IMR-90 (cell line): Measurements from ENCODE around the gene BMP8B. TPM values are rescaled to one million over a fixed set of nuclear protein-coding genes. Genes with fewer than 3 reads are reported as not detected.

ENCODE experiments used
- ATAC-seq: fragments of 200-7000 bp; cut with Tn5 transposase; 2 replicates; pipeline ENCODE4 v1.9.1; 2020; ENCODE audit warnings: low read depth, mild to moderate bottlenecking, moderate library complexity
- BruUV-seq: library from RNA; stranded (reverse); fragments of 400-500 nt; replicated peaks from 2 replicates; lab custom pipeline; 2021; lab: Mats Ljungman, UMichigan
- CTCF ChIA-PET: fragments of 300-600 bp; formaldehyde crosslinking; extraction: SDS; loops from one replicate; lab custom pipeline; 2021; ENCODE audit warnings: antibody characterized with exemption; lab: Yijun Ruan, JAX
- POLR2A ChIA-PET: fragments of 300-600 bp; sonication (Branson Sonifier 250); formaldehyde crosslinking; loops from one replicate; lab custom pipeline; 2022; ENCODE audit warnings: antibody characterized with exemption; ENCODE audit not compliant: unreplicated experiment; lab: Charles Lee
- DNase-seq: peaks from one replicate; pipeline ENCODE4 v3.0.0; 2013
- H2AFZ ChIP-seq: replicated peaks from 2 replicates; pipeline ENCODE3; 2013; ENCODE audit warnings: low read length, mild to moderate bottlenecking; ENCODE audit not compliant: poor library complexity
- H2AK5ac ChIP-seq: 2 replicates; pipeline ENCODE4 v1.6.1; 2013; ENCODE audit warnings: low read depth, low read length, inconsistent platforms
- H2AK9ac ChIP-seq: replicated peaks from 2 replicates; pipeline ENCODE3; 2013; ENCODE audit warnings: mild to moderate bottlenecking, low read depth, low read length, moderate library complexity; ENCODE audit not compliant: poor library complexity
- H2BK120ac ChIP-seq: 2 replicates; pipeline ENCODE4 v1.6.1; 2013; ENCODE audit warnings: low read depth, low read length, inconsistent platforms
- H2BK15ac ChIP-seq: 3 replicates; pipeline ENCODE4 v1.6.1; 2013; ENCODE audit warnings: low read depth, low read length, inconsistent platforms
- H2BK20ac ChIP-seq: 2 replicates; pipeline ENCODE4 v1.6.1; 2013; ENCODE audit warnings: low read depth, mild to moderate bottlenecking, inconsistent platforms, low read length, moderate library complexity
- H2BK5ac ChIP-seq: 2 replicates; pipeline ENCODE4 v1.6.1; 2013; ENCODE audit warnings: mild to moderate bottlenecking, low read depth, low read length, inconsistent platforms; ENCODE audit not compliant: poor library complexity, severe bottlenecking
- H3K14ac ChIP-seq: replicated peaks from 2 replicates; pipeline ENCODE4 v1.6.1; 2013; ENCODE audit warnings: low read depth, low read length, inconsistent platforms
- H3K18ac ChIP-seq: 2 replicates; pipeline ENCODE4 v1.6.1; 2013; ENCODE audit warnings: low read depth, low read length, control low read depth
- H3K23ac ChIP-seq: 2 replicates; pipeline ENCODE4 v1.6.1; 2013; ENCODE audit warnings: low read depth, low read length, inconsistent platforms
- H3K27ac ChIP-seq: 2 replicates; pipeline ENCODE4 v1.5.1; 2013; ENCODE audit warnings: mild to moderate bottlenecking, control low read depth, low read length; ENCODE audit not compliant: insufficient read depth
- H3K27me3 ChIP-seq: 2 replicates; pipeline ENCODE4 v1.6.1; 2013; ENCODE audit warnings: low read length; ENCODE audit not compliant: control insufficient read depth, insufficient read depth
- H3K36me3 ChIP-seq: 2 replicates; pipeline ENCODE4 v1.6.1; 2013; ENCODE audit warnings: low read length, mixed read lengths; ENCODE audit not compliant: control insufficient read depth, insufficient read depth
- H3K4ac ChIP-seq: 2 replicates; pipeline ENCODE4 v1.6.1; 2013; ENCODE audit warnings: low read depth, low read length, inconsistent platforms
- H3K4me1 ChIP-seq: 2 replicates; pipeline ENCODE4 v1.6.1; 2013; ENCODE audit warnings: low read length, mixed read lengths; ENCODE audit not compliant: control insufficient read depth, insufficient read depth
- H3K4me2 ChIP-seq: 2 replicates; pipeline ENCODE4 v1.6.1; 2013; ENCODE audit warnings: low read depth, mild to moderate bottlenecking, control low read depth, low read length, moderate library complexity
- H3K4me3 ChIP-seq: 2 replicates; pipeline ENCODE4 v1.5.1; 2013; ENCODE audit warnings: low read depth, mild to moderate bottlenecking, control low read depth, low read length, moderate library complexity; ENCODE audit not compliant: insufficient read depth
- H3K56ac ChIP-seq: 2 replicates; pipeline ENCODE4 v1.6.1; 2013; ENCODE audit warnings: low read length, inconsistent platforms; ENCODE audit not compliant: insufficient read depth; ENCODE audit errors: extremely low read depth
- H3K79me1 ChIP-seq, 2 experiments: 2 replicates each; pipeline ENCODE4 v1.6.1; 2013; ENCODE audit warnings: low read length in 2 of 2, inconsistent platforms in 1 of 2, low read depth in 1 of 2
- H3K9ac ChIP-seq: 2 replicates; pipeline ENCODE4 v1.6.1; 2013; ENCODE audit warnings: low read depth, low read length, control low read depth
- H3K9me1 ChIP-seq: 2 replicates; pipeline ENCODE4 v1.6.1; 2013; ENCODE audit warnings: low read length, inconsistent platforms; ENCODE audit not compliant: insufficient read depth
- H3K9me3 ChIP-seq: 2 replicates; pipeline ENCODE4 v1.6.1; 2013; ENCODE audit warnings: low read length; ENCODE audit not compliant: control insufficient read depth, insufficient read depth
- H4K20me1 ChIP-seq: 2 replicates; pipeline ENCODE4 v1.6.1; 2013; ENCODE audit warnings: low read length, inconsistent platforms; ENCODE audit not compliant: insufficient read depth
- H4K5ac ChIP-seq: 2 replicates; pipeline ENCODE4 v1.6.1; 2013; ENCODE audit warnings: mild to moderate bottlenecking, low read depth, low read length, control low read depth
- H4K8ac ChIP-seq, 2 experiments: 2 replicates each; pipeline ENCODE4 v1.6.1; 2013; ENCODE audit warnings: low read depth in 2 of 2, low read length in 2 of 2, control low read depth in 1 of 2, inconsistent platforms in 1 of 2
- H4K91ac ChIP-seq: 2 replicates; pipeline ENCODE4 v1.6.1; 2013; ENCODE audit warnings: low read depth, low read length, inconsistent platforms; ENCODE audit not compliant: insufficient read depth
- BHLHE40 ChIP-seq: fragments of 150-350 bp; IDR thresholded peaks from 2 replicates; pipeline ENCODE4 v1.6.1; 2016; ENCODE audit warnings: mild to moderate bottlenecking, low read depth, low read length
- CHD1 ChIP-seq: IDR thresholded peaks from 2 replicates; pipeline ENCODE4 v1.6.1; 2012; ENCODE audit warnings: low read depth, low read length, improper control_type of control experiment
- NFE2L2 ChIP-seq: fragments of 150-350 bp; IDR thresholded peaks from 2 replicates; pipeline ENCODE4 v1.6.1; 2016; ENCODE audit warnings: low read depth, mild to moderate bottlenecking, low read length
- RFX5 ChIP-seq: IDR thresholded peaks from 2 replicates; pipeline ENCODE4 v1.8.0; 2012; ENCODE audit warnings: low read depth, mild to moderate bottlenecking, low read length, moderate library complexity
- dilution Hi-C: fragments of 300-500 bp; cut with HindIII; formaldehyde crosslinking; loops from one replicate; pipeline ENCODE4 v1.14.3; 2018; ENCODE audit warnings: low sequenced_read_pairs; ENCODE audit not compliant: unreplicated experiment
- in situ Hi-C: fragments of 300-500 bp; cut with MboI; formaldehyde crosslinking; loops from 3 replicates; pipeline ENCODE4 v1.14.3; 2019; ENCODE audit warnings: low sequenced_read_pairs, inconsistent platforms, mixed read lengths
- intact Hi-C: fragments of 100-400 bp; cut with micrococcal nuclease; formaldehyde crosslinking; loops from 2 replicates; pipeline ENCODE4 v1.10.0; 2022
- polyA plus RNA-seq, 3 experiments: library from polyadenylated mRNA; depleted of rRNA; stranded (reverse); fragments of >200 nt; gene quantifications; 2 replicates each; pipeline ENCODE4 v1.2.3, GENCODE V29; 2012; ENCODE audit warnings: low replicate concordance in 1 of 3
- total RNA-seq: library from RNA; depleted of rRNA; stranded (reverse); fragments of >200 nt; gene quantifications from 2 replicates; pipeline ENCODE4 v1.2.3, GENCODE V29; 2012
- TF ChIP-seq, protein P1 (sequence below): conservative IDR thresholded peaks from 2 replicates; pipeline ENCODE4 v1.5.1; 2012; ENCODE audit warnings: mild to moderate bottlenecking, low read depth, low read length, improper control_type of control experiment

The BMP8B gene
- total and polyA plus RNA-seq, 2 of the 4 experiments (the other 2 are of a cell fraction), result not detected

DNA sequence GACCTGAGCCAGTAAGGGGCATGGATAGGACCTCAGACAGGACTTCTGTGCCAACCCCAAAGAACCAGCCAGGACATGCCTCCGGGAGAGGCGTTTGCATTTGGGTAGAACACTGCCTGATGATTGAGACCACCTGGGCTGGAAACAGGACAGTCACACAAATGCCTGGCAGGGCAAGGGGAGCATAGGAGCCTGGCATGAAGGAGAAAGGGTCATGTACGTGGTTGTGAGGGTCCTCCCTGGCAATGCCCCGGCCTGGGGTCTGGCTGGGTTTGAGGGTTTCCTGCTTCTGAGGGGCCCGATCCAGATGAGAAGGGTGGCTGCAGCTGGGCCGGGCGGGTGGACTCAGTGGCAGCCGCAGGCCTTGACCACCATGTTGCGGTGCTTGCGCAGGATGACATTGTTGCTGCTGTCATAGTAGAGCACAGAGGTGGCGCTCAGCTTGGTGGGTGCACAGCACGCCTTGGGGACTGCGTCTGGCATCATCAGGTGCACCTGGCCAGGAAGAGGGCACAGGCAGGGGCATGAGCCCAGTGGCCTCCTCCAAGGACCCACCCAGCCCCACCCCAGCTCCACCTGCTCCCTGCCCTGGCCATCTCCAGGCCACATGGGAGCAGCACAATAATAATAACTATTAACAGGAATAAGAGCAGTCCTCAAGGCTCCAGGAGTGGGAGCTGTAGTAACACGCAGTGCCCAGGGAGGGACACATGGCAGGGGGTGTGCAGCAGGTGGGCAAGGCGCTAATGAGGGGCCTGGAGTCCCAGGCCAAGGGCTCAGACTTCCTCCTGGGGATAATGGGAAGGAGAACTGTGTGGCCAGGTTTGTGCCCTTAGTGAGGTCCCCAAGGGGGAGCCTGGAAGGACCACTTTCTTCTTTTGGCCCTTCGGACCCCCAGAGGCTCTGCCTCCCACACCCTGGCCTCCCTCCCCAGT lies 28.3 kb downstream of the BMP8B start (continued):
- TF ChIP-seq, protein P1, sequence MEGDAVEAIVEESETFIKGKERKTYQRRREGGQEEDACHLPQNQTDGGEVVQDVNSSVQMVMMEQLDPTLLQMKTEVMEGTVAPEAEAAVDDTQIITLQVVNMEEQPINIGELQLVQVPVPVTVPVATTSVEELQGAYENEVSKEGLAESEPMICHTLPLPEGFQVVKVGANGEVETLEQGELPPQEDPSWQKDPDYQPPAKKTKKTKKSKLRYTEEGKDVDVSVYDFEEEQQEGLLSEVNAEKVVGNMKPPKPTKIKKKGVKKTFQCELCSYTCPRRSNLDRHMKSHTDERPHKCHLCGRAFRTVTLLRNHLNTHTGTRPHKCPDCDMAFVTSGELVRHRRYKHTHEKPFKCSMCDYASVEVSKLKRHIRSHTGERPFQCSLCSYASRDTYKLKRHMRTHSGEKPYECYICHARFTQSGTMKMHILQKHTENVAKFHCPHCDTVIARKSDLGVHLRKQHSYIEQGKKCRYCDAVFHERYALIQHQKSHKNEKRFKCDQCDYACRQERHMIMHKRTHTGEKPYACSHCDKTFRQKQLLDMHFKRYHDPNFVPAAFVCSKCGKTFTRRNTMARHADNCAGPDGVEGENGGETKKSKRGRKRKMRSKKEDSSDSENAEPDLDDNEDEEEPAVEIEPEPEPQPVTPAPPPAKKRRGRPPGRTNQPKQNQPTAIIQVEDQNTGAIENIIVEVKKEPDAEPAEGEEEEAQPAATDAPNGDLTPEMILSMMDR, result no peak

DNA sequence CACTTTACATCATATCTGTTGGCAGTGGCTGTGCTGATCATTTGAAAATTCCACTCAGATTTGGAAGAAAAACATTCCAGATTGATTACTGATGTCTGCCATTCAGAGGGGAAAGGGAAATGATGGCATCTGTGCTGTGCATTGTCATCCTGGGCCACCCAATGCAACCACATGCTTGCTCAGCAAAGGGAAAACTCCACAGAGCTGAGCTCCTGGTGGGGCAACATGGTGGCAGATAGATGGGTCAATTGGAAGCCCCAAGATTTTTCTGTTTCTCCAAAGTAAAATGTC lies 29.3 kb downstream of the BMP8B start:
- no TSS peak for BruUV-seq
- H4K91ac ChIP-seq, result no peak overlapping the region
- no peak for DNase-seq
- no peak overlapping the region for H2BK120ac ChIP-seq
- no peaks in the 10 kb centered on the region for H4K20me1 ChIP-seq
- H3K79me1 ChIP-seq, result 0 out of 4 replicates have a peak, but pooled peaks cover 0 to 3% of the 10 kb centered on the region in 2 experiments
- ChIA-PET POLR2A (no interaction called here), CTCF (no interaction called here)
- H2AK9ac ChIP-seq, result no peak overlapping the region
- H2BK20ac ChIP-seq, result no peak overlapping the region
- no peaks in the 10 kb centered on the region for H3K9me3 ChIP-seq
- H3K56ac ChIP-seq, result no peak overlapping the region
- H3K18ac ChIP-seq, result no peak overlapping the region
- H3K27me3 ChIP-seq, result no peaks in the 10 kb centered on the region
- H2BK5ac ChIP-seq, result no peak overlapping the region
- H4K5ac ChIP-seq, result no peak overlapping the region
- H2AK5ac ChIP-seq, result no peak overlapping the region
- no peak overlapping the region for H2AFZ ChIP-seq
- H3K4me3 ChIP-seq, result no peak overlapping the region
- no peaks in the 10 kb centered on the region for H3K4me1 ChIP-seq
- no peak overlapping the region for H3K9ac ChIP-seq
- H4K8ac ChIP-seq, result no peak overlapping the region
- peaks cover 24% of the 10 kb centered on the region for H3K36me3 ChIP-seq
- in situ Hi-C loops, result no loop called here
- TF ChIP-seq, protein P1, result no peak
- TF ChIP-seq BHLHE40 (no peak), NFE2L2 (no peak), RFX5 (no peak), CHD1 (no peak)
- H3K23ac ChIP-seq, result no peak overlapping the region
- dilution Hi-C loops, result no loop called here
- 0 out of 2 replicates have a peak, but pooled peaks cover 8% of the 10 kb centered on the region for H3K9me1 ChIP-seq
- H2BK15ac ChIP-seq, result no peak overlapping the region
- no peak for ATAC-seq
- H3K27ac ChIP-seq, result no peak overlapping the region
- no peak overlapping the region for H3K4ac ChIP-seq
- no peak overlapping the region for H3K4me2 ChIP-seq
- intact Hi-C loops, result no loop called here
- H3K14ac ChIP-seq, result no peak overlapping the region
